T-helper 1 cell (primary cell): Measurements from ENCODE around the gene CAVIN1.
"Not testable (repeated sequence)": the region's sequence is repeated elsewhere in the genome, so short reads cannot be mapped to it uniquely, and the experiment has no call there.

Source experiments
- DNase-seq, 5 donors: peaks; one replicate each; pipeline ENCODE4 v3.0.0-alpha.2; 2012 to 2020

Gene CAVIN1

DNA sequence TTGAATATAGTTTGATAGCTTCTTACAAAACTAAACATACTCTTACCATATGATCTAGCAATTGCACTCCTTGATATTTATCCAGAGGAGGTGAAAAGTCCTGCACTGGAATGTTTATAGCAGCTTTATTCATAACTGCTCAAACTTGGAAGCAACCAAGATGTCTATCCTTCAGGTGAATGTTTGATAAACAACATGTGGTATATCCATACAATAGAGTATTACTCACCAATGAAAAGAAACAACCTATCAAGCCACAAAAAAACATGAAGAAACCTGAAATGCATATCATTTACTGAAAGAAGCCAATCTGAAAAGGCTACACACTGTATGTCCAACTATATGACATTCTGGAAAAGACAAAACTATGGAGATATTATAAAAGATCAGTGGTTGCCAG is 50.9 kb downstream of the CAVIN1 start:
- no peak for DNase-seq

DNA sequence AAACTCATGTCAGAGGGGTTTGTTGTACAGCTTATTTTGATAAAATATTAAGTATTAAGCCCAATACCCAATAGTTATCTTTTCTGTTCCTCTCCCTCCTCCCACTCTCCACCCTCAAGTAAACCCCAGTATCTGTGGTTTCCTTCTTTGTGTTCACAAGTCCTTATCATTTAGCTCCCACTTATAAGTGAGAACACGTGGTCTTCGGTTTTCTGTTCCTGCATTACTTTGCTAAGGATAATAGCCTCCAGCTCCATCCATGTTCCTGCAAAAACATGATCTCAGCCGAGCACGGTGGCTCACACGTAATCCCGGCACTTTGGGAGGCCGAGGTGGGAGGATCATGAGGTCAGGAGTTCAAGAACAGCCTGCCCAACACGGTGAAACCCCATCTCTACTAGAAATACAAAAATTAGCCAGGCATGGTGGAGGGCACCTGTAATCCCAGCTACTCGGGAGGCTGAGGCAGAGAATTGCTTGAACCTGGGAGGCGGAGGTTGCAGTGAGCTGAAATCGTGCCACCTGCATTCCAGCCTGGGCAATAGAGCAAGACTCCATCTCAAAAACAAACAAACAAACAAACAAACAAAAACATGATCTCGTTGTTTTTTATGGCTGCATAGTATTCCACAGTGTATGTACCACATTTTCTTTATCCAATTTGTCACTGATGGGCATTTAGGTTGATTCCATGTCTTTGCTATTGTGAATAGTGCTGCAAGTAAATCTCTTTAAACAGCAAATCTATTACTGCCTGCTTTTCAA is 54.1 kb downstream of the CAVIN1 start:
- not testable (repeated sequence) for DNase-seq

DNA sequence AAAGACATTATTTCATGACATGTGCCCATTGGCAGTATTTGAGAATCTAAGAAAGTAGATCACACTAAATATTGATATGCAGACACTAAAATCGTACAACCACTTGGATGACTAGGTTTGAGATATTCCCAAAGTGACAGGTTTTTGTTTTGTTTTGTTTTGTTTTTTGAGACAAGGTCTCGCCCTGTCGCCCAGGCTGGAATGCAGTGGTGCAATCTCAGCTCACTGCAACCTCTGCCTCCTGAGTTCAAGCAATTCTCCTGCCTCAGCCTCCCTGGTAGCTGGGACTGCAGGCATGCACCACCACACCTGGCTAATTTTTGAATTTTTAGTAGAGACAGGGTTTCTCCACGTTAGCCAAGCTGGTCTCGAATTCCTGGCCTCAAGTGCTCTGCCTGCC is 54.7 kb downstream of the CAVIN1 start:
- not testable (repeated sequence) for DNase-seq

DNA sequence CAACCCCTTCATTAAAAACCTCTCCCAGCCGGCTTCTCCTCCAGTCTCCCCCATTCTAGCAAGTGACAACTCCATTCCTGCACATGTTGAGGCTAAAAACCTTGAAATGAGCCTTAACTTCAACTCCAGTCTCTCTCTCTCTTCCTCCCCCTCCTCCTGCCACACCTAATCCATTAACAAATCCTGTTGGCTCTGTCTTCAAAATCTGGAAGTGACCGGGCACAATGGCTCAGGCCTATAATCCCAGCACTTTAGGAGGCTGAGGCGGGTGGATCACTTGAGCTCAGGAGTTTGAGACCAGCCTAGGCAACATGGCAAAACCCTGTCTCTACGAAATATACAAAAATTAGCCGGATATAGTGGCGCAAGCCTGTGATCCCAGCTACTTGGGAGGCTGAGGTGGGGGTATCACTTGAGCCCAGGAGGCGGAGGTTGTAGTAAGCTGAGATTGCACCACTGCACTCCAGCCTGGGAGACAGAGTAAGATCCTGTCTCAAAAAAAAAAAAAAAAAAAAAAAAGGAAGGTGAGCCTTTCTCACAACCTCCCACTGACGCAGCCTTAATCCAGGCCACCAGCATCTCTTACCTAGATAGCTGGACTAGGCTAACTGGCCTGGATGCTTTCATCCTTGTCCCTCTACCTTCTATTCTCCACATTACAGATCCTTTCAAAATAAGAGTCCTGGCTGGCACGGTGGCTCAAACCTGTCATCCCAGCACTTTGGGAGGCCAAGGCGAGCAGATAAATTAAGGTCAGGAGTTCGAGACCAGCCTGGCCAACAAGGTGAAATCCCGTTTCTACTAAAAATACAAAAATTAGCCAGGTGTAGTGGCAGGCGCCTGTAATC is 56.7 kb downstream of the CAVIN1 start:
- DNase-seq, result not testable (repeated sequence)

DNA sequence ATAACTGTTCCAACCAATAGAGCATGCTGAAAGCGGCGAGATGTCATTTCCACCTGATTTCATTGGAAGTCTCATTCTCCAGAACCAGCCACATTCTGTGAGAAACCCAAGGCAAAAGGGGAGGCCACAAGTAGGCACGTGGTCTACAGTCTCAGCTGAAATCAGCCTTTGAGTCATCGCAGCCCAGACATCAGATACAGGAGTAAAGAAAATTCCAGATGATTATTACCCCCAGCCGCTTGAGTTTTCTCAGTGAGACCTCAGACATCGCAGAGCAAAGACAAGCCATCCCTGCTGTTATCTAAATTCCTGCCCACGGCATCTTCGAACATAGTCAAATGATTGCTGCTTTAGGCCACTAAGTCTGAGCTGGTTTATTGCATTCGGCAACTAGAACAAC is 57.9 kb downstream of the CAVIN1 start:
- DNase-seq, result no peak

GRCh38 chr17:42363767-42364585 is 59.1 kb downstream of the CAVIN1 start:
- no peak for DNase-seq

DNA sequence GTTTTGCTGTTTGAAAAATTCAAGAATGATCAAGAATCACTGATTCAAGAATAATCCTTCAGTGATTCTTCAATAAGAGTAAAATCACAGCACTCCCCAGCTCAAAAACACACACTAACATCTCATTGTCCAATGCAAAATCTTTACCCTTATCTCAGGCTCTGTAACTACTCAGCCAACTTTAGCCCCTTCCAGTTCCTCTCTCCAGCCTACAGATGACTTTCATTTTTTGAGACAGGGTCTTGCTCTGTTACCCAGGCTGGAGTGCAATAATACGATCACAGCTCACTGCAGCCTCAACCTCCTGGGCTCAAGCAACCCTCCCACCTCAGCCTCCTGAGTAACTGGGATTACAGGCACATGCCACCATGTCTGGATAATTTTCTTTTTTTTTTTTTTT is 59.8 kb downstream of the CAVIN1 start:
- DNase-seq, result no peak

DNA sequence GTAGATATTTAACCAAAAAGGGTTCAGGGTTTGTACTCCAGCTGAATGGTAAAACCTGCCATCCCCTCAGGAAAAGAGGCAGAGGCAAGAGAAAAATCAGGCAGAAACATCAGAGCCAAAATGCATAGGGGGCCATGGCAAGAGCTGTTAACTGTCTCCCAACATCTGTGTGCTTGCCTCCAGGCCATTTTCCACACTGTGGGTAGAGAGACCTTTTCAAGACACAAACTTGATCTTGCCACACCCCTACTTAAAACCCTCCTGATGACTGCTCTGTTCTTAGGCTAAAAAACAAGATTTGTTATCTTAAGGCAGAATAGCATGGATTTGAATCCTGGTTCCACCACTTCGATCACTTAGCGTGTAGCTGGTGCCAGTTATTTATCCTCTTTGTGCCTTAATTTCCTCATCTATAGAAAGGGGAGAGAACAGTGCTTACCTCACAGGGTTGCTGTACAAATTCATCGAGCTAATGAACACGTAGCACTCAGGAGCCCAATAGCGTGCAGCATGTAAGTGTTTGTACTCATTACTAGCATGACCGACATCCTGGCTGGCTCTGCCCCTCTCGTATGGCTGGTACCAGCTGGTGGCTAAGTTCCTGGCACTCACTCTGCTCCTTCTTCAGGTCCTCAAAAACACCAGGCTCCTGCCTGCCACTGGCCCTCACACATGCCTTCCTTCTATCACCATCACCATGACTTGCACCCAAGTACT is 60.7 kb downstream of the CAVIN1 start:
- DNase-seq, result no peak

- peak in 2 of 5 donors; percentile 5 to 48 for DNase-seq
Observed at GRCh38 chr17:42361781-42362186, 61.3 kb downstream of the CAVIN1 start.

- DNase-seq, result not testable (repeated sequence)
Observed at GRCh38 chr17:42360388-42360787, 62.7 kb downstream of the CAVIN1 start.

DNA sequence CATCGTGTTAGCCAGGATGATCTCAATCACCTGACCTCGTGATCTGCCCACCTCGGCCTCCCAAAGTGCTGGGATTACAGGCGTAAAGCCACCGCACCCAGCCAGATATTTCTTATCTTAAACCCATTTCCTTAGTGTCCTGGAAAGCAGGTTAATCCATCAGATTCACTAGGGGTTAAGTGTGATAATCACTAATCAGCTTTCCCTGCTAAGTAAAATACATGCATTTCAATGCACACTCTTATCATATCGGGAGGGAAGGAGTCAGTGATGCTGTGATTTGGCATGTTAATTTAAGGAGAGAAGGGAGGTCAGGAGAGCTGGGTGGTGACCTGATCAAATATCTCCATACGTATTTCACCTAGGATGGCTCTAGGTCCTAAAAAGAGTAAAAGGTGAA is 63.9 kb downstream of the CAVIN1 start:
- DNase-seq, result no peak

DNA sequence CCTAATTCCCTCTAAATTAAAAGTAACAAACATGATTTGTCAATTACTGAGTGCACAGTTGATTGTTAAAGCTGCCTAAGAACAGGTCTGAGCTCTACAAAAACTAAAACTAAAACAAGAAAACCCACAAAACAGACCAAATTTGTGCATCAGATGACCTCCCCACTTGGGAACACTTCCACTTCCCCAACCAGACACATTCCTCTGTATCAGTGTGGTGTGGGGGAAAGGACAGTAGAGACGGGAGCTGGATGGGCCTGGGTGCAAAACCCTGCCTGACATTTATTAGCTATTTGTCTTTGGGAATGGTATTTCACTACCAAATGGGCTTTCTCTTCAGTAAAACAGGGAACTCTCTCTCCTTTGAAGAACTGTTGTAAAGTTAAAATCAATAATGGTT is 64.6 kb downstream of the CAVIN1 start:
- DNase-seq, result no peak

GRCh38 chr17:42354956-42355843 is 67.9 kb downstream of the CAVIN1 start:
- DNase-seq, result no peak
